ENCODE data around the gene PLIN1.

The PLIN1 gene

GRCh38 chr15:89649716-89650115 is 29.5 kb downstream of the PLIN1 start:
- no peak for DNase-seq

GRCh38 chr15:89649013-89649625 is 30.0 kb downstream of the PLIN1 start:
- DNase-seq, result no peak

DNA sequence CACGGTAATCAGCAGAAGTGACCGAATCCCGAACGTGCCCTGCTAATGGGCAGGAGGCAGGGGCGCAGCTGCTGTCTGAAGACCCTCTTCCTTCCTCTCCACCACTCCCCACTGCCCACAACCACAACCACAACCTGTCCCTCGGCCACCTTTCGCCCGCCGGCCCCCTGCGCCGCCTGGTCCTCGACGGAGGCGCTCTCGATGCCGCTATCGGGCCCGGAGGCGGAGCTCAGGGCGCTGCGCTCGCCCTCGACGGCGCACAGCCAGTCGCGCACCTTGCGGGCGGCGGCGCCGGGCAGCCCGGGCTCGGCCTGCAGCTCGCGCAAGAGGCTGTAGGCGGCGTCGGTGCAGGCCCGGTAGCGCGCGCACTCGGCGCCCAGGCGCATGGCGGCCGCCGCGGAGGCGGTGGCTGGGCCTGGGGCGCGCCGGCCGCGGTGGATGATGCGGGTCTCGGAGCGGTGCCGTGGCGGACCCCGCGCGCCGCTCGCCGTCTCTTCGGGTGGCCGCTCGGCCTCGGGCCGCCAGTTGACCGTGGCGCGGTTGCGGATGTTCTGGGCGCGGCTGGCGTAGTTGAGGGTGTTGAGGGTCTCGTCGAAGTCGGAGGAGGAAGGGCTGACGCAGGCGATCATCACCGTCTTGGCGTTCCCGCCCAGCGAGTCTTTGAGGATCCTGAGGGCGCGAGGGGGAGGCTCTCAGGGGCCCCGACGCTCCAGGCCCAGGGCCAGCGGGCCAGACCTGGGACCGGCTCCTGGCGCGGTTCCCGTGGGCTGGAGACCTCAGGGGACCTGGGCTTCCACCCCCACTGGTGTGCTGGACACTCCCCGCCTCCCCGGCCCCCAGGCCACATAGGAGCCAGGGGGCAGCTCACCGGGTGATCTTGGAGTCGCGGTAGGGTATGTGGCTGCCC is 30.8 kb downstream of the PLIN1 start:
- DNase-seq, result no peak

- DNase-seq, result peak; percentile 61
Observed at GRCh38 chr15:89647191-89647851, 31.8 kb downstream of the PLIN1 start.

- DNase-seq, result no peak
Observed at GRCh38 chr15:89646416-89647141, 32.6 kb downstream of the PLIN1 start.

DNA sequence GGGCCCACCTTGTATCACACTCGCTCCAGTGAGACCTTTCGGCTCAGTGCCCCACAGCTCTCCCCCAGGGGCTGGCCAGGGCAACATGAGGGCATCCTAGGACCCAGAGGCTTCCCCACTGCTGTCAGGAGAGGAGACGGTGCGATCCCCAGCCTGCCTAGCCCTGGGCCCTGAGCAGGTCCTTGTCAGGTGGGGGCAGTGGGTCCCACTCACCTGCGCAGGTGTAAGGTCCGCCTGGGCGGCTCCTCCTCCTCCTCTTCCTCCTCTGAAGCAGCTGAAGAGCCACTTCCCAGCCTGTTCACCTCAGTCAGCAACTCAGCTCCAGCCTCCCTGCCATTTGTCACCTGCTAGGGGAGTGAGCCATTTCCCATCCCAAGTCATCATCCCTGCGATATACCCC is 33.5 kb downstream of the PLIN1 start:
- DNase-seq, result no peak

GRCh38 chr15:89642106-89642505 is 37.1 kb downstream of the PLIN1 start:
- DNase-seq, result no peak

GRCh38 chr15:89641053-89641452 is 38.1 kb downstream of the PLIN1 start:
- DNase-seq, result no peak

DNA sequence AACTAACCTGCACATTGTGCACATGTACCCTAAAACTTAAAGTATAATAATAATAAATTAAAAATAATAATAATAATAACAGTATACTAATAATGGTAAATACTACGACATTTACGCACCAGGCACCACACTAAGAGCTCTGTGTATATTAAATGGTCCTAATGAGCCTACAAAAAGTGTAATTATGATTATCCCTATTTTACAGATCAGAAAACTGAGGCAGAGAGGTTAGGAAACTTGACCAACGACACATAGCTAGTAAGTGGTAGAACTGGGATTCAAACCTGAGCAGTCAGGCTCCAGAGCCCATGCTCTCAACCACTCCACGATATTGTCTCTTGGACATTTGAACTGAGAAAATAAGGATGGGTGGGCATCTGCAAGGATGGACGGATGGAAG is 38.9 kb downstream of the PLIN1 start:
- no peak for DNase-seq

DNA sequence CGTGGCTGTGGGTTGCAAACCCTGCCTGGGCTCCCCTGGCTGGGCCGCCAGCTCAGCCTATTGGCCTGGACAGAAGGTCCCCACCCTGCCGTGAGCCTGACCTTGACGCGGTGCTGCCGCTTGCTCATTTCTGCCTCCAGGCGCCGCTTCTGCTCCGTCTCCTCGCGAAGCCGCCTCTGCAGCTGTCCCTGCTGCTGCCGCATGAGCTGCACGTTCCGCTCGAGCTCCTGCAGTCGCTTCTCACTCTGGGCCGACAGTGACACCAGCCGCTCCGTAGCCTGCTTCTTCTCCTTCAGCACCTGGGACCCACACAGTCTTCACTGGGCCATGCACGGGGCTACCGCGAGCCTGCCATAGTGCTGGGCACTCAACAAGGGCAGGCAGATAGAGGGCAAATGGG is 45.6 kb downstream of the PLIN1 start:
- DNase-seq, result no peak

- DNase-seq, result no peak
Observed at GRCh38 chr15:89632563-89633430, 46.4 kb downstream of the PLIN1 start.

GRCh38 chr15:89631902-89632264 is 47.3 kb downstream of the PLIN1 start:
- DNase-seq, result no peak

DNA sequence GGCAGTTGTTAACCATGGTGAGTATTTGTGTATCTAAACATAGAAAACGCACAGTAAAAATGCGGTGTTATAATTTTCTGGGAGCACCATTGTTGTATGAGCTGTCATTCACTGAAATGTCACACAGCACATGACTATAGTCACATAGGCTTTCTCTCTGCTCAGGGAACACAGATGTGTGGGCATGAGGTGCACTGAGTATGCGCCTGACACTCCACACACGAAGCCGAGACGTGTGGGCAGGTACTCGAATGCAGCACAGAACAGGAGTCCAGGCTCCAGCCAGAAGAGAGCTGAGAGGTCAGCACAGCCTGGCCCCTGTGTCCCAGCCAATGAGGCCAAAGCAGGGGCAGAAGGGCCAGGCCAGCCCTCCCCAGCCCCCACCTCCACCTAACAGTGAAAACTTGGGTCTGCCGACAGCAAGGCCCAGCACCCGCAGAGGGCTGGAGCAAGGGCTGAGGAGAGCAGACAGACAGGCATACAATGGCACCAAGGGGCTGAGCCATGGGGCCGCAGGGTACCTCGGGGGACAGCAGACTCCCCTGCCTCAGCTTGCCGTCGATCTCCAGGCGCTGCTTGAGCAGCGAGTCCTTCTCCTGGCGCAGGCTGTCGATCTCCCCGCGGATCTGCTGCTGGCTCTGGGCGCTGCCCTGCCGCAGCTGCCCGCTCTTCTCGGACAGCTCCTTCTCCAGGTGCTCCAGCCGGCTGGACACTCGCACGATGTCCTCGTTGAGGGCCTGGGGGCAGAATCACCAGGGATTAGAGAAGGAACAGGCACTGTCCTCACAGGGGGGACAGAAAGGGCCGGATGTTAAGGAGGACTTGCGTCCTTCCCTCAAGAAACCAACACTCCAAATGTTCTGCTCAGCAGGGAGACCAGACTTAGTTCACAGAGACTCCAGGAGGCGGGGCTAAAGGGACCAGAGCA is 47.9 kb downstream of the PLIN1 start:
- DNase-seq, result no peak

- DNase-seq, result no peak
Observed at GRCh38 chr15:89630260-89630659, 48.9 kb downstream of the PLIN1 start.

DNA sequence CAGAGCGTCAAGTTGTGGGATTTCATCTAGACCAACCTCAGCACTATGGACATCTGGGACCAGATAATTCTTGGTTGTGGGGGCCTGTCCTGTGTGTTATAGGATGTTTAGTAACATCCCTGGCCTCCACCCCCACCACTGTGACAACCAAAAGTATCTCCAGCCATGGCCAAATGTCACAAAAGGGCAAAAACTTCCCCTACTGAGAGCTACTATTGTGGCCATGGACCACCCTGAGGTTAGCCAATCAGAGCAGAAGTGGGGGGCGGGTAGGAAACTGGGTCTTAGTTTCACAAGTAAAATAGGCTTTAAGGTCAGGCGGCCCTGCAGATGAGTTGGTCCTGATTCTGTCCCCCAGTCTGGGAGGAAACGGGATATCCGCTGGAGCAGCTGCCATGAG is 49.3 kb downstream of the PLIN1 start:
- no peak for DNase-seq

GRCh38 chr15:89628806-89629715 is 50.1 kb downstream of the PLIN1 start:
- DNase-seq, result no peak

- no peak for DNase-seq
Observed at GRCh38 chr15:89628301-89628700, 50.9 kb downstream of the PLIN1 start.

GRCh38 chr15:89627256-89627970 is 51.8 kb downstream of the PLIN1 start:
- no peak for DNase-seq

- no peak for DNase-seq
Observed at GRCh38 chr15:89625716-89626115, 53.5 kb downstream of the PLIN1 start.

Data from activated CD4-positive, alpha-beta T cell treated with anti-CD3 and anti-CD28 coated beads, Interleukin-2, amount 50 U/mL, for 16 hours (primary cell).